ENCODE data around the gene WDR46. TPM values are rescaled to one million over a fixed set of nuclear protein-coding genes. Genes with fewer than 3 reads are reported as not detected.

The WDR46 gene
- total and polyA plus RNA-seq, 2 experiments from 2014 or later = 34.8 to 70.4 TPM

- Histone ChIP-seq H3K4me3 (no peak overlapping the region), H3K4me1 (ENCODE audit: low read depth) (peaks cover 8% of the 10 kb centered on the region), H3K27me3 (no peaks in the 10 kb centered on the region), H3K27ac (no peak overlapping the region), H3K9me3 (ENCODE audit: low read depth) (no peaks in the 10 kb centered on the region), H3K36me3 (peaks cover 21% of the 10 kb centered on the region)
- DNase-seq (ENCODE audit: low read depth in 1 of 2, low spot score in 1 of 2) = no peak
- TF ChIP-seq CTCF (IDR thresholded peaks at IDR 0.05; ENCODE audit: low read depth, low read length) = no peak
Measured at GRCh38 chr6:33315793-33316602, 27.0 kb upstream of the WDR46 start.

DNA sequence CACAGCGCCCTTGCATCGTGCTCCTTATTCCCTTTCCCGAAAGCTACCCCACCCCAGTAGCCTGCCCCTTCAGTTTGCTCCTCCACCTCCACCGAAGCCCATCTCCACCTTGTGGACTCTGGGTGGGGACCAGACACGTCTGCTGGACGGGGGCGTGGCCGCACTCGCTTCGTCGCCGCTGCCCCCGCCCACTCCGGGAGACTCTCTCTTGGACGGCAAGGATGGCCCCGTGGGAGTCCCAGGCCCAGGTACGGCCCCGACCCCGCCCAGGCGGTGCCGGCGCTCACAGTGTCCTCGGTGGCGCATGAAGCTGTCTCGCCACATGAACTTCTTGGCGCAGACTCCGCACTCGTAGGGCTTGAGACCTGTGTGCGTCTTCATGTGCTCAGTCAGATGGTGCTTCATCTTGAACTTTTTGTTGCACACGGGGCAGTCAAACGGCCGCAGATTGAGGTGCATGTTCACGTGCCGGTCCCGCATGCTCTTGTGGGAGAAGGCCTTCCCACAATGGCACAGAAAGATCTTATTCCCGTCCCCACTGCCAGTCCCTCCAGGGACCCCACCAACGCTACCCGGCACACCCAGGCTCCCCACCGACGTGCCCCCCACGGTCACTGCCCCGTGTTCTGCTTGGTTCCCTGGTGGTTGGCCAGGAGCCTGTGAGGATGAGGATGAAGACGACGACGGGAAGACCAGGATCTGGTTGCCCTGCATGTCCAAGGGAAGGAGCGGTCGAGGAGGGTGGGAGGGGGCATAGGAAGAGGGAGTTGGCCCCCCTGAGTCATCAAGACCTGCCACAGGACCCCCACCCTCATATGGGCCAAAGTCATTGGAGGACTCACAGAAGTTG, 26.1 kb upstream of the WDR46 start:
- peak in 1 of 2 donors; percentile 20 for DNase-seq (ENCODE audit: low read depth in 1 of 2, low spot score in 1 of 2)
- Histone ChIP-seq H3K27ac (no peak overlapping the region), H3K4me3 (no peak overlapping the region), H3K27me3 (no peaks in the 10 kb centered on the region), H3K4me1 (ENCODE audit: low read depth) (peaks cover 8% of the 10 kb centered on the region), H3K9me3 (ENCODE audit: low read depth) (no peaks in the 10 kb centered on the region), H3K36me3 (peaks cover 12% of the 10 kb centered on the region)
- no peak for TF ChIP-seq CTCF (IDR thresholded peaks at IDR 0.05; ENCODE audit: low read depth, low read length)

GRCh38 chr6:33314515-33314942, 25.5 kb upstream of the WDR46 start:
- no peak for TF ChIP-seq CTCF (IDR thresholded peaks at IDR 0.05; ENCODE audit: low read depth, low read length)
- H3K4me1 ChIP-seq (ENCODE audit: low read depth) = peaks cover 8% of the 10 kb centered on the region
- H3K27ac ChIP-seq = no peak overlapping the region
- peak overlapping the region; percentile 49 for H3K4me3 ChIP-seq
- H3K9me3 ChIP-seq (ENCODE audit: low read depth) = no peaks in the 10 kb centered on the region
- DNase-seq (ENCODE audit: low read depth in 1 of 2, low spot score in 1 of 2) = peak in 1 of 2 donors; percentile 80
- peaks cover 11% of the 10 kb centered on the region for H3K36me3 ChIP-seq
- H3K27me3 ChIP-seq = no peaks in the 10 kb centered on the region

- peak within 1 kb of the TSS; percentile 49 for H3K4me3 ChIP-seq
- no peaks in the 10 kb centered on the region for H3K9me3 ChIP-seq (ENCODE audit: low read depth)
- peaks cover 8% of the 10 kb centered on the region for H3K4me1 ChIP-seq (ENCODE audit: low read depth)
- TF ChIP-seq CTCF (IDR thresholded peaks at IDR 0.05; ENCODE audit: low read depth, low read length) = no peak
- DNase-seq (ENCODE audit: low read depth in 1 of 2, low spot score in 1 of 2) = peak; percentile 56 to 59
- H3K27me3 ChIP-seq = no peaks in the 10 kb centered on the region
- peaks cover 5% of the 10 kb centered on the region for H3K36me3 ChIP-seq
- no peak within 1 kb of the TSS for H3K27ac ChIP-seq
Measured at GRCh38 chr6:33313709-33314514, 24.9 kb upstream of the WDR46 start, which contains the start of gene TAPBP. TSS of gene TAPBP (minus strand) at chr6:33314078. CDS start at chr6:33314041, 37 bp downstream.

Data from cardiac muscle cell (in vitro differentiated cells and primary cell).